Gastrocnemius medialis (tissue), 4 donors: Measurements from ENCODE around the gene ZNF488.

Experiments used
- POLR2A ChIP-seq, 2 donors: fragments of 450-650 bp; IDR thresholded peaks; one replicate each; pipeline ENCODE4 v1.6.1; 2017; ENCODE audit warnings: antibody characterized with exemption in 2 of 2, mild to moderate bottlenecking in 2 of 2, moderate library complexity in 2 of 2
- TF ChIP-seq, protein P1 (sequence below), 5 experiments: fragments of 450-650 bp in 3 of 5; fragments of 200-600 bp in 2 of 5; sonication (generic) in 2 of 5; IDR thresholded peaks in 4 of 5; conservative IDR thresholded peaks in 1 of 5; 1 replicate in 4 of 5; 2 replicates in 1 of 5; pipeline ENCODE4 v1.5.1; 2016 to 2019; ENCODE audit warnings: antibody characterized with exemption in 5 of 5, mild to moderate bottlenecking in 3 of 5, moderate library complexity in 3 of 5

DNA sequence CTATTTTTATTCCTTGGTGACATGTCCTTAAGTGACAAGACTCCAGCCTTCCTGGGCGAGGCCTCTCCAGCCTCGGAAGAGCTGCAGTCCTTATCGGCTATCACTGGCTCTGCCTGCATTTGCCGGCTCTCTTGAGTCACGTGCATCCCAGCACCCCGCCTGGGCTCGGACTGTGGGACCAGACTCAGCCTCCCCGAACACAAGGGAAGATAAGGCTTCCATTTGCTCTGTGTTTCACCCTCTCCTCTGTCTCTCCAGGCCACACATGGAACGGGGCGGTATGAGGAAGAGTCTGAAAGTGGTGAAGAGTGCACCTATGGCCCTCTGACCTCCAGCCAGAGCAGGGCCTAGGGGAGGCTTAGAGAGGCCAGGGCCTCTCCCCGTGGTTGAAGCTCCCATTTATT, 57.2 kb downstream of the ZNF488 start:
- TF ChIP-seq, protein P1, sequence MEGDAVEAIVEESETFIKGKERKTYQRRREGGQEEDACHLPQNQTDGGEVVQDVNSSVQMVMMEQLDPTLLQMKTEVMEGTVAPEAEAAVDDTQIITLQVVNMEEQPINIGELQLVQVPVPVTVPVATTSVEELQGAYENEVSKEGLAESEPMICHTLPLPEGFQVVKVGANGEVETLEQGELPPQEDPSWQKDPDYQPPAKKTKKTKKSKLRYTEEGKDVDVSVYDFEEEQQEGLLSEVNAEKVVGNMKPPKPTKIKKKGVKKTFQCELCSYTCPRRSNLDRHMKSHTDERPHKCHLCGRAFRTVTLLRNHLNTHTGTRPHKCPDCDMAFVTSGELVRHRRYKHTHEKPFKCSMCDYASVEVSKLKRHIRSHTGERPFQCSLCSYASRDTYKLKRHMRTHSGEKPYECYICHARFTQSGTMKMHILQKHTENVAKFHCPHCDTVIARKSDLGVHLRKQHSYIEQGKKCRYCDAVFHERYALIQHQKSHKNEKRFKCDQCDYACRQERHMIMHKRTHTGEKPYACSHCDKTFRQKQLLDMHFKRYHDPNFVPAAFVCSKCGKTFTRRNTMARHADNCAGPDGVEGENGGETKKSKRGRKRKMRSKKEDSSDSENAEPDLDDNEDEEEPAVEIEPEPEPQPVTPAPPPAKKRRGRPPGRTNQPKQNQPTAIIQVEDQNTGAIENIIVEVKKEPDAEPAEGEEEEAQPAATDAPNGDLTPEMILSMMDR (IDR thresholded peaks at IDR 0.05 in 4 of 5, conservative IDR thresholded peaks at IDR 0.05 in 1 of 5): no peak
- TF ChIP-seq POLR2A (IDR thresholded peaks at IDR 0.05): no peak
